Measurements from ENCODE around the gene LONRF3. TPM values are rescaled to one million over a fixed set of nuclear protein-coding genes. Genes with fewer than 3 reads are reported as not detected.

LONRF3 gene
- total RNA-seq, 1 donor from 2014 or later, result 0.39 TPM

DNA sequence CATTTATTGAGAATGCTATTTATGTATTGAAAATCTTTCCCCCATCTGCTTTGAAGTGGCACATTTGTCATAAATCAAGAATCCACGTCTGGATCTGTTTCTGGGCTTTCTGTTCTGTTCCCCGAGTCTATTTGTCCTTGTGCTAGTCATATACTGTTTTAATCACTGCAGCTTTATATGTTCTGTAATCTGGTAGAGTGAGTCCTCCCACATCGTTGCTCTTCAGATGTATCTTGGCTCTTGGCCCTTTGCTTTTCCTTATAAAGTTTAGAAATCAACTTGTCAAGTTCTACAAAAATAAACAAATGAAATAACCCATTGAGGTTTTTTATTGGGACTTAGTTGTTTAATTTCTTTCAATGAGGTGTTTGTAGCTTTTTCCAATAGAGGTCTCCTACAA lies 29.0 kb downstream of the LONRF3 start:
- TF ChIP-seq EZH2 (IDR thresholded peaks at IDR 0.05) (no peak), EZH2phosphoT487 (IDR thresholded peaks at IDR 0.05) (no peak)
- TF ChIP-seq, protein P1, sequence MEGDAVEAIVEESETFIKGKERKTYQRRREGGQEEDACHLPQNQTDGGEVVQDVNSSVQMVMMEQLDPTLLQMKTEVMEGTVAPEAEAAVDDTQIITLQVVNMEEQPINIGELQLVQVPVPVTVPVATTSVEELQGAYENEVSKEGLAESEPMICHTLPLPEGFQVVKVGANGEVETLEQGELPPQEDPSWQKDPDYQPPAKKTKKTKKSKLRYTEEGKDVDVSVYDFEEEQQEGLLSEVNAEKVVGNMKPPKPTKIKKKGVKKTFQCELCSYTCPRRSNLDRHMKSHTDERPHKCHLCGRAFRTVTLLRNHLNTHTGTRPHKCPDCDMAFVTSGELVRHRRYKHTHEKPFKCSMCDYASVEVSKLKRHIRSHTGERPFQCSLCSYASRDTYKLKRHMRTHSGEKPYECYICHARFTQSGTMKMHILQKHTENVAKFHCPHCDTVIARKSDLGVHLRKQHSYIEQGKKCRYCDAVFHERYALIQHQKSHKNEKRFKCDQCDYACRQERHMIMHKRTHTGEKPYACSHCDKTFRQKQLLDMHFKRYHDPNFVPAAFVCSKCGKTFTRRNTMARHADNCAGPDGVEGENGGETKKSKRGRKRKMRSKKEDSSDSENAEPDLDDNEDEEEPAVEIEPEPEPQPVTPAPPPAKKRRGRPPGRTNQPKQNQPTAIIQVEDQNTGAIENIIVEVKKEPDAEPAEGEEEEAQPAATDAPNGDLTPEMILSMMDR (IDR thresholded peaks at IDR 0.05), result no peak
- Histone ChIP-seq H3K9ac (no peak overlapping the region), H2AFZ (replicated peaks) (no peak overlapping the region), H4K20me1 (ENCODE audit: low read depth) (no peaks in the 10 kb centered on the region), H3K79me2 (ENCODE audit: low read depth) (no peaks in the 10 kb centered on the region), H3F3A (ENCODE audit: low read depth) (no peaks in the 10 kb centered on the region), H3K4me3 (no peak overlapping the region), H3K27ac (no peak overlapping the region), H3K4me2 (no peak overlapping the region), H3K36me3 (no peaks in the 10 kb centered on the region), H3K9me3 (ENCODE audit: low read depth) (no peaks in the 10 kb centered on the region), H3K27me3 (no peaks in the 10 kb centered on the region), H3K4me1 (no peaks in the 10 kb centered on the region)
- no peaks in the 10 kb centered on the region for H3K36me3 Mint-ChIP-seq
- no peak overlapping the region for H3K4me3 Mint-ChIP-seq
- H3K9me3 Mint-ChIP-seq, result no peaks in the 10 kb centered on the region
- H3K4me1 Mint-ChIP-seq, result peaks cover 6% of the 10 kb centered on the region
- no peak overlapping the region for H3K27ac Mint-ChIP-seq
- DNase-seq (ENCODE audit: low spot score), result no peak
- no peaks in the 10 kb centered on the region for H3K27me3 Mint-ChIP-seq (ENCODE audit: insufficient read depth, low read depth)

DNA sequence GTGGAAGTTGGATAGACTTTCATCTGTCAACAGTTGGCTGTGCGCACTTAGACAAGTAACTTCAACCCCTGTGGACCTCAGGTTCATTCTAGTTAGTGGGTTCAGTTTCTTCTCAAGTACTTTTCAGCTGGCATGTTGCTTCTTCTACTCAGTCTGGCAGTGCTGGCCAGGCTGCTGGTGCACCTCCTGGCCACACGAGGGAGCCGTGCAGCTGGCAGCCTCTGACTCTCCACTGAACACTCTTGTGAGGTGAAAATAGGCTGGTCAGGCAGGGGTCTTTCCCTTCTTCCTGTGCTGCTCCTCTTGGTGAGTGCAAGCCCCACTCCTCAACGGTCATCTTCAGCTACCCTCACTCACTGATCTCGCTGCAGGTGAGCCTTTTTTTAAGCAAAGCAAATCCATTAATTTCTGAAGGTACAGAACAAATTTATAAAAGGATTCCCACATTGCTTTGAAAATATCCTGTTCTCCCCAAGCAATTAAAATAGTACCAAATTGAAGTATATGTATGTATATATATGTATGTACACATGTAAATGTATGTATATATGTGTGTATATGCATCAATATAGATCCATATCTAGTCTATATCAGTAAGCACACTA lies 30.6 kb downstream of the LONRF3 start:
- no peak overlapping the region for H2AFZ ChIP-seq (replicated peaks)
- no peaks in the 10 kb centered on the region for H3K9me3 ChIP-seq (ENCODE audit: low read depth)
- peaks cover 6% of the 10 kb centered on the region for H3K4me1 Mint-ChIP-seq
- no peaks in the 10 kb centered on the region for H3F3A ChIP-seq (ENCODE audit: low read depth)
- H3K27me3 ChIP-seq, result no peaks in the 10 kb centered on the region
- no peaks in the 10 kb centered on the region for H3K79me2 ChIP-seq (ENCODE audit: low read depth)
- peak overlapping the region; percentile 12 for H3K4me3 Mint-ChIP-seq
- no peaks in the 10 kb centered on the region for H3K9me3 Mint-ChIP-seq
- no peak overlapping the region for H3K27ac ChIP-seq
- no peak overlapping the region for H3K9ac ChIP-seq
- no peak overlapping the region for H3K4me3 ChIP-seq
- H3K27ac Mint-ChIP-seq, result no peak overlapping the region
- no peaks in the 10 kb centered on the region for H3K36me3 ChIP-seq
- H3K36me3 Mint-ChIP-seq, result no peaks in the 10 kb centered on the region
- H3K4me1 ChIP-seq, result no peaks in the 10 kb centered on the region
- DNase-seq (ENCODE audit: low spot score), result peak; percentile 59
- H4K20me1 ChIP-seq (ENCODE audit: low read depth), result no peaks in the 10 kb centered on the region
- peak overlapping the region; percentile 23 for H3K4me2 ChIP-seq
- TF ChIP-seq EZH2phosphoT487 (IDR thresholded peaks at IDR 0.05) (no peak), EZH2 (IDR thresholded peaks at IDR 0.05) (no peak)
- TF ChIP-seq, protein P1 (IDR thresholded peaks at IDR 0.05), result peak; percentile 74
- H3K27me3 Mint-ChIP-seq (ENCODE audit: insufficient read depth, low read depth), result peaks cover 3% of the 10 kb centered on the region

DNA sequence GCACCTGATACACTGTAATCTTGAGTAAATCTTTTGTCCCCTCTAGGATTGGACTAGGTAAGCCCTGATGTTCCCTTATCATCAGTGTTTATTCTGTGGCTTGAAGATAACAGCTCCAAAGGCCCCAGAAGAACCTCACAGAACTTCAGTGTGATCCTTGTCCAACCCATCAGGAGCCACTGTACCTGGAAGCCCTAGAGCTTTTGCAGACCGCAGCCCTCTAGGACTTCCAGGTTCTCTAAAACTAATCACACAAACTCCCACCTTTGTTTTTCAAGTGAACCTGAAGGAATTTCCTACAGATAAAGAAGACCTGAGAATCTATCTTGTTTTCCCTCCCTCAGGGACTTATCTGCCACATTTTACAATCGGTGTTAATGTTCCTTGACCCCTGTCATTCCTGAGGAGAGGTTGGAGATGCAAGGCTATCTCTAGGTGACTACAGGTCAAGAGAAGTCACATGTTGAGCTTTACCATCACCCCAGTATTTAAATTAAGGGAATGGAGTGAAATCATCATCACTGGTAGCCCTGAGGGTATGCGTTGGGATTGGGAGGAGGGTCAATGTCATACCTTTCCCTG lies 32.9 kb downstream of the LONRF3 start:
- peaks cover 3% of the 10 kb centered on the region for H3K27me3 Mint-ChIP-seq (ENCODE audit: insufficient read depth, low read depth)
- no peak overlapping the region for H3K4me3 ChIP-seq
- H3K9me3 Mint-ChIP-seq, result no peaks in the 10 kb centered on the region
- H3K79me2 ChIP-seq (ENCODE audit: low read depth), result no peaks in the 10 kb centered on the region
- no peak overlapping the region for H3K27ac ChIP-seq
- H3K4me2 ChIP-seq, result no peak overlapping the region
- no peak overlapping the region for H3K27ac Mint-ChIP-seq
- TF ChIP-seq EZH2phosphoT487 (IDR thresholded peaks at IDR 0.05) (no peak), EZH2 (IDR thresholded peaks at IDR 0.05) (no peak)
- TF ChIP-seq, protein P1 (IDR thresholded peaks at IDR 0.05), result no peak
- no peak for DNase-seq (ENCODE audit: low spot score)
- no peaks in the 10 kb centered on the region for H3K4me1 ChIP-seq
- no peaks in the 10 kb centered on the region for H3K9me3 ChIP-seq (ENCODE audit: low read depth)
- no peaks in the 10 kb centered on the region for H3K4me1 Mint-ChIP-seq
- H3K36me3 Mint-ChIP-seq, result no peaks in the 10 kb centered on the region
- H2AFZ ChIP-seq (replicated peaks), result no peak overlapping the region
- no peaks in the 10 kb centered on the region for H4K20me1 ChIP-seq (ENCODE audit: low read depth)
- no peak overlapping the region for H3K9ac ChIP-seq
- no peak overlapping the region for H3K4me3 Mint-ChIP-seq
- no peaks in the 10 kb centered on the region for H3K36me3 ChIP-seq
- H3K27me3 ChIP-seq, result no peaks in the 10 kb centered on the region
- no peaks in the 10 kb centered on the region for H3F3A ChIP-seq (ENCODE audit: low read depth)
